HG02885 (cell line): Measurements from ENCODE around the gene PKP2.

Source experiments
- ATAC-seq: cut with Tn5 transposase; IDR thresholded peaks from one replicate; pipeline ENCODE4 v1.9.1; 2021; ENCODE audit warnings: mild to moderate bottlenecking; ENCODE audit not compliant: unreplicated experiment, poor library complexity

Gene PKP2

GRCh38 chr12:32896432-32897280 lies at the start of gene PKP2:
Gene PKP2 (minus strand): TSS chr12:32896777. CDS start chr12:32896731, 46 bp downstream.
- peak; percentile 70 for ATAC-seq

GRCh38 chr12:32944195-32944594 lies 47.6 kb upstream of the PKP2 start:
- ATAC-seq = no peak

- no peak for ATAC-seq
Observed at GRCh38 chr12:32939801-32940200, 43.2 kb upstream of the PKP2 start.

GRCh38 chr12:32926963-32927362 lies 30.4 kb upstream of the PKP2 start:
- ATAC-seq = no peak

- no peak for ATAC-seq
Observed at GRCh38 chr12:32926356-32926755, 29.8 kb upstream of the PKP2 start.

- no peak for ATAC-seq
Observed at GRCh38 chr12:32922546-32923297, 26.1 kb upstream of the PKP2 start.

- no peak for ATAC-seq
Observed at GRCh38 chr12:32921397-32921796, 24.8 kb upstream of the PKP2 start.

- no peak for ATAC-seq
Observed at GRCh38 chr12:32920506-32921085, 24.0 kb upstream of the PKP2 start.

GRCh38 chr12:32918890-32919801 lies 22.6 kb upstream of the PKP2 start:
- peak; percentile 68 for ATAC-seq

- ATAC-seq = no peak
Observed at GRCh38 chr12:32917094-32917611, 20.6 kb upstream of the PKP2 start.

- ATAC-seq = no peak
Observed at GRCh38 chr12:32907898-32908476, 11.4 kb upstream of the PKP2 start.

GRCh38 chr12:32907166-32907565 lies 10.6 kb upstream of the PKP2 start:
- ATAC-seq = no peak

- peak; percentile 99 for ATAC-seq
Observed at GRCh38 chr12:32906399-32907165, 10.0 kb upstream of the PKP2 start.

- ATAC-seq = no peak
Observed at GRCh38 chr12:32903763-32904162, 7.2 kb upstream of the PKP2 start.

GRCh38 chr12:32903318-32903717 lies 6.7 kb upstream of the PKP2 start:
- ATAC-seq = no peak

- ATAC-seq = no peak
Observed at GRCh38 chr12:32902287-32902997, 5.9 kb upstream of the PKP2 start.

GRCh38 chr12:32901553-32901952 lies 5.0 kb upstream of the PKP2 start:
- no peak for ATAC-seq
